Neural cell (in vitro differentiated cells): ENCODE data around the gene MDGA2. TPM values are rescaled to one million over a fixed set of nuclear protein-coding genes. Genes with fewer than 3 reads are reported as not detected.

ENCODE experiments used
- H2AFZ ChIP-seq: fragments of 200-600, 300-800 bp; sonication (generic), shearing (Covaris generic); 2 replicates; pipeline ENCODE4 v1.6.0; 2014; ENCODE audit warnings: low read depth, mild to moderate bottlenecking, antibody characterized with exemption, low read length, moderate library complexity
- H3F3A ChIP-seq: fragments of 200-600 bp; shearing (Covaris generic); 2 replicates; pipeline ENCODE4 v1.6.1; 2016; ENCODE audit warnings: mild to moderate bottlenecking, moderate library complexity, mixed read lengths, antibody characterized with exemption, low read length; ENCODE audit not compliant: insufficient read depth, poor library complexity, severe bottlenecking
- H3K27ac ChIP-seq: fragments of 200-600, 300-800 bp; sonication (generic), shearing (Covaris generic); 2 replicates; pipeline ENCODE4 v1.5.1; 2014; ENCODE audit warnings: mild to moderate bottlenecking, low read length, moderate library complexity
- H3K27me3 ChIP-seq: fragments of 300-800, 200-600 bp; sonication (generic), shearing (Covaris generic); 2 replicates; pipeline ENCODE4 v1.6.0; 2014; ENCODE audit warnings: mild to moderate bottlenecking, low read depth, low read length, moderate library complexity; ENCODE audit not compliant: insufficient read depth
- H3K36me3 ChIP-seq: fragments of 300-800, 200-600 bp; sonication (generic), shearing (Covaris generic); 2 replicates; pipeline ENCODE4 v1.5.1; 2014; ENCODE audit warnings: mild to moderate bottlenecking, antibody characterized with exemption, low read length, moderate library complexity; ENCODE audit not compliant: insufficient read depth
- H3K4me2 ChIP-seq: fragments of 300-800, 200-600 bp; sonication (generic), shearing (Covaris generic); 2 replicates; pipeline ENCODE4 v1.6.0; 2014; ENCODE audit warnings: mild to moderate bottlenecking, low read length
- H3K4me3 ChIP-seq: fragments of 300-800, 200-600 bp; sonication (generic), shearing (Covaris generic); 2 replicates; pipeline ENCODE4 v1.5.1; 2014; ENCODE audit warnings: mild to moderate bottlenecking, low read length, moderate library complexity
- H3K79me2 ChIP-seq: fragments of 200-600 bp; shearing (Covaris generic); replicated peaks from 2 replicates; pipeline ENCODE4 v1.6.0; 2014; ENCODE audit warnings: mild to moderate bottlenecking, low read length, moderate library complexity; ENCODE audit not compliant: insufficient read depth
- H3K9ac ChIP-seq: fragments of 300-800, 200-600 bp; sonication (generic), shearing (Covaris generic); 2 replicates; pipeline ENCODE4 v1.6.1; 2016; ENCODE audit warnings: mild to moderate bottlenecking, low read length, mixed read lengths
- H3K9me2 ChIP-seq: fragments of 200-600 bp; shearing (Covaris generic); 2 replicates; pipeline ENCODE4 v1.6.1; 2016; ENCODE audit warnings: mild to moderate bottlenecking, low read length, mixed read lengths; ENCODE audit not compliant: insufficient read depth
- H3K9me3 ChIP-seq: fragments of 200-600, 300-800 bp; sonication (generic), shearing (Covaris generic); 2 replicates; pipeline ENCODE4 v1.6.1; 2016; ENCODE audit warnings: mild to moderate bottlenecking, mixed run types, low read length, moderate library complexity, mixed read lengths
- H4K20me1 ChIP-seq: fragments of 200-600 bp; shearing (Covaris generic); 2 replicates; pipeline ENCODE4 v1.6.1; 2016; ENCODE audit warnings: mild to moderate bottlenecking, mixed run types; ENCODE audit not compliant: insufficient read depth
- EP300 ChIP-seq: fragments of 450-650 bp; conservative IDR thresholded peaks from 2 replicates; pipeline ENCODE4 v1.6.1; 2014; ENCODE audit warnings: antibody characterized with exemption, mild to moderate bottlenecking, moderate library complexity; ENCODE audit not compliant: poor library complexity, severe bottlenecking
- MXI1 ChIP-seq: fragments of 450-650 bp; conservative IDR thresholded peaks from 2 replicates; pipeline ENCODE4 v1.6.1; 2014; ENCODE audit warnings: antibody characterized with exemption, mild to moderate bottlenecking; ENCODE audit not compliant: poor library complexity, severe bottlenecking
- POLR2AphosphoS5 ChIP-seq: IDR thresholded peaks from 2 replicates; pipeline ENCODE4 v1.6.1; 2012
- RAD21 ChIP-seq: fragments of 450-650 bp; conservative IDR thresholded peaks from 2 replicates; pipeline ENCODE4 v1.6.1; 2014; ENCODE audit warnings: antibody characterized with exemption, mild to moderate bottlenecking, moderate library complexity
- REST ChIP-seq: IDR thresholded peaks from 2 replicates; pipeline ENCODE4 v1.6.1; 2012; ENCODE audit warnings: borderline replicate concordance
- SMC3 ChIP-seq: fragments of 450-650 bp; conservative IDR thresholded peaks from 2 replicates; pipeline ENCODE4 v1.6.1; 2014; ENCODE audit warnings: antibody characterized with exemption, mild to moderate bottlenecking, moderate library complexity; ENCODE audit not compliant: poor library complexity
- TAF1 ChIP-seq: IDR thresholded peaks from 2 replicates; pipeline ENCODE4 v1.6.1; 2012; ENCODE audit warnings: low read depth
- polyA plus RNA-seq: library from polyadenylated mRNA; depleted of rRNA; stranded (reverse); fragments of >200 nt; gene quantifications from 2 replicates; pipeline ENCODE4 v1.2.3, GENCODE V29; 2014
- TF ChIP-seq, protein P1 (sequence below): fragments of 450-650 bp; IDR thresholded peaks from 2 replicates; pipeline ENCODE4 v1.5.1; 2014; ENCODE audit warnings: antibody characterized with exemption, mild to moderate bottlenecking, moderate library complexity; ENCODE audit not compliant: poor library complexity, severe bottlenecking

Gene MDGA2
- polyA plus RNA-seq, 1 donor from 2014 or later: 3.8 TPM

- H3K27me3 ChIP-seq: no peaks in the 10 kb centered on the region
- no peaks in the 10 kb centered on the region for H3K9me3 ChIP-seq
- no peak overlapping the region for H3K9ac ChIP-seq
- no peak overlapping the region for H2AFZ ChIP-seq
- no peaks in the 10 kb centered on the region for H3K79me2 ChIP-seq
- peak overlapping the region; percentile 54 for H3K27ac ChIP-seq
- H3F3A ChIP-seq: no peaks in the 10 kb centered on the region
- H3K4me3 ChIP-seq: peak overlapping the region; percentile 6
- no peaks in the 10 kb centered on the region for H3K36me3 ChIP-seq
- no peaks in the 10 kb centered on the region for H4K20me1 ChIP-seq
- peak; percentile 67 for TF ChIP-seq REST
- no peak for TF ChIP-seq RAD21
- TF ChIP-seq POLR2AphosphoS5: no peak
- no peaks in the 10 kb centered on the region for H3K9me2 ChIP-seq
- H3K4me2 ChIP-seq: peak overlapping the region; percentile 6
These were observed 404.7 kb downstream of the MDGA2 start for GRCh38 chr14:47270715-47271114.

GRCh38 chr14:47269756-47270492 lies 405.5 kb downstream of the MDGA2 start:
- no peaks in the 10 kb centered on the region for H3K27me3 ChIP-seq
- H4K20me1 ChIP-seq: no peaks in the 10 kb centered on the region
- peak overlapping the region; percentile 32 for H3K4me2 ChIP-seq
- no peaks in the 10 kb centered on the region for H3K9me3 ChIP-seq
- H2AFZ ChIP-seq: no peak overlapping the region
- H3K9ac ChIP-seq: no peak overlapping the region
- no peaks in the 10 kb centered on the region for H3K36me3 ChIP-seq
- TF ChIP-seq RAD21: peak; percentile 25
- TF ChIP-seq POLR2AphosphoS5: peak; percentile 84
- peak; percentile 100 for TF ChIP-seq REST
- peak; percentile 22 for TF ChIP-seq SMC3
- TF ChIP-seq TAF1: no peak
- TF ChIP-seq MXI1: peak; percentile 27
- TF ChIP-seq, protein P1, sequence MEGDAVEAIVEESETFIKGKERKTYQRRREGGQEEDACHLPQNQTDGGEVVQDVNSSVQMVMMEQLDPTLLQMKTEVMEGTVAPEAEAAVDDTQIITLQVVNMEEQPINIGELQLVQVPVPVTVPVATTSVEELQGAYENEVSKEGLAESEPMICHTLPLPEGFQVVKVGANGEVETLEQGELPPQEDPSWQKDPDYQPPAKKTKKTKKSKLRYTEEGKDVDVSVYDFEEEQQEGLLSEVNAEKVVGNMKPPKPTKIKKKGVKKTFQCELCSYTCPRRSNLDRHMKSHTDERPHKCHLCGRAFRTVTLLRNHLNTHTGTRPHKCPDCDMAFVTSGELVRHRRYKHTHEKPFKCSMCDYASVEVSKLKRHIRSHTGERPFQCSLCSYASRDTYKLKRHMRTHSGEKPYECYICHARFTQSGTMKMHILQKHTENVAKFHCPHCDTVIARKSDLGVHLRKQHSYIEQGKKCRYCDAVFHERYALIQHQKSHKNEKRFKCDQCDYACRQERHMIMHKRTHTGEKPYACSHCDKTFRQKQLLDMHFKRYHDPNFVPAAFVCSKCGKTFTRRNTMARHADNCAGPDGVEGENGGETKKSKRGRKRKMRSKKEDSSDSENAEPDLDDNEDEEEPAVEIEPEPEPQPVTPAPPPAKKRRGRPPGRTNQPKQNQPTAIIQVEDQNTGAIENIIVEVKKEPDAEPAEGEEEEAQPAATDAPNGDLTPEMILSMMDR: no peak
- TF ChIP-seq EP300: peak; percentile 82
- H3K9me2 ChIP-seq: no peaks in the 10 kb centered on the region
- H3K27ac ChIP-seq: peak overlapping the region; percentile 54
- H3F3A ChIP-seq: no peaks in the 10 kb centered on the region
- no peaks in the 10 kb centered on the region for H3K79me2 ChIP-seq
- H3K4me3 ChIP-seq: peak overlapping the region; percentile 6
